Measurements from ENCODE around the gene CTXN2.

The CTXN2 gene

DNA sequence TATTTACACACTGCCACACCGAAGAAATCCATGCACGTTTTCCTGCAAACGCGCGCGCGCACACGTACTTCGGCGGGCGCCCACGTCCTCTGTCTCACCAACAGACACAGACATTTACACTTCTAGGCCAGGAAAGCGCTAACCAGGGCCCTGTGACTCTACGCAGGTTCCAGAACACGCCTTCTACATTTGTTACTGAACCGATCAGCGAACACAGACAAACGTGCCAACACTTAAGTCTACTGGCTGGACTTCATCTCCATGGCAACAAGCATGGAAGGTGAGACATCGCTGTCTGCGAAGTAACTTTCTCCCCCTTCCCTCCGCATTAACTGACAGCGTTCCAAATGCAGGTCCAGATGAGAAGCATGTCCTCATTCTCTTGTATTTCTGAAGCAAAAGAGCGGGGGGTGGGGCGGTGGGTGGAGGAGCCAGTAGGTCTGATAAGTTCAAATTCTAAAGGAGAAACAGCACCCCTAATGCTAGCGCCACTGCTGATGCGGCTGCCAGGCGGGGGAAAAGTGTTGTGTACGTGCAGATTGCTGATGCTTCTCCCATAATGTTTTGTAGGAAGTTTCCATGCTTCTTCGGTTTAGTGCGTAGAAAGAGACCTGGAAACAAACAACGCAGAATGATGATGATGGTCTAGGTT is at the start of gene CTXN2:
TSS of gene CTXN2 (plus strand) at position 92 of the 652 bp plus-strand sequence. CDS start 9,636 bp downstream, outside the sequence.
- peak; percentile 32 for DNase-seq (ENCODE audit: low spot score)

DNA sequence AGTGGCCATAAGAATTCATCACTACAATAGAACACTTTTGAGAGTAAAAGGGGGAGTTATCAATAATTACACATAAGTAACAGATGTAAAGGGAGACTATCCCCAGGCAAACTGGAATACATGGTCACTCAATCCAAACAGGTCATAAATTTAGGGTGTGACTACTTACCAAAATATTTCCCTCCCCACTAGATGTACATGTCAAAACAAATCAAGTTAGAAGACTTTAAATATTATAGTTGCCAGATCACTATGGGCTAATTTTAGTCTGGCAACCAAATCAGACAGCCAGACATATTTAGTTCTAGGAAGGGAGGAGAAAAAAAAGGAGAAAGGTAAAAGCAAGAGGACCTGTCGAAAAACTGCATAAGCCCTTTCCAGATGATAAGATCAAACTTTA is 47.6 kb upstream of the CTXN2 start:
- DNase-seq (ENCODE audit: low spot score): no peak

DNA sequence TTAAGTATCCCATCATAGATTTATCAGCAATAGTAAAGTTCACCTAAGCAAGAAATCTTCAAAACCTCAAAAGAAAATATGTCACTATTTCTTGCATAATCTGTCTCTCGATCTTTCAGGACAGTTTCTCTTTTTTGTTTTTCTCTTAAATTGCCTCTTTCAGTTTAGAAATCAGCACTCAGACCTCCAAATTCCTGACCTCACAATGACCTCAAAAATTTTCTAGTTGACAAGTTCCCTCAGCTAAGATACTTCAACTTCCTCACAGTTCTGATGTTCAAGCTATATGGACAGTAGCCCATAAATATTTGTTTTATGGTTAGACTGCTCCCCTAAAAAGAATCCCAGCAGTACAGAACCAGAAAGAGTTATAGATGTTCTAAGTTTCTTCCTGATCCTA is 46.6 kb upstream of the CTXN2 start:
- no peak for DNase-seq (ENCODE audit: low spot score)

DNA sequence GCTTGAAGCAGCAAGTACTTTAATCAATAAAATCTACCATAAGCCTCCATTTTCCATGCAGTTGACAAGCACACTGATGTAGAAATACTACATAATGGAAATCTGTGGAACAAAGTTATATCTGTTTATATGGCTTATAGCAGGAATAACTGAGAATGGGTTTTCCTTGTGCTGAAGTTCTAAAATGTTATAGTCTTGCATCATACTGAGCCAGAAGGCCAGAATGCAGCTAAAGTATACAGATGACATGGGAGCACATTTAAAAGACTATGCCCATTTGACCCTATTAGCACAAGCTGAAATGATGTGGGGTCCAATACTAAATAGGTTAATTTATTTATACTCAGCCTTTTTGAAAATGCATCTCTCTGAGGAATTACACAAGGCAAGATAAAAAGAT is 45.5 kb upstream of the CTXN2 start:
- no peak for DNase-seq (ENCODE audit: low spot score)

DNA sequence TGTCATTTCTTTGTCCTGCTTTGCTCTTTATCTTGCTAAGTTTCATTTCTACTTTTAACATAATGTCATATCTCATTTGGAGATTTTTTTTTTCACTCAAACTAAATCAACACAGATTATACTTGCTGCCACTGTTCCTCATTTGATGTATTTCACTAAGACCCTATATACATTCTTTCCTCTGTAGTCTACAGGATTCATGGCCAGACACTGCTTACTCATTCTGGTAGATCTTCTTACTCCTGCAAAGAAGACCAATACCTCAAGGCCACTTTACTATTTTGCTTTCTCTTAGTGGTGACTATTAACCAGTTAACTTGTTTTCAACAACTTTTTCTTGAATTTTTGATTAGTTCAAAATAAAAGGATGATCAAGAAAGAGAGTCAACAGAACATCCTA is 44.1 kb upstream of the CTXN2 start:
- no peak for DNase-seq (ENCODE audit: low spot score)

DNA sequence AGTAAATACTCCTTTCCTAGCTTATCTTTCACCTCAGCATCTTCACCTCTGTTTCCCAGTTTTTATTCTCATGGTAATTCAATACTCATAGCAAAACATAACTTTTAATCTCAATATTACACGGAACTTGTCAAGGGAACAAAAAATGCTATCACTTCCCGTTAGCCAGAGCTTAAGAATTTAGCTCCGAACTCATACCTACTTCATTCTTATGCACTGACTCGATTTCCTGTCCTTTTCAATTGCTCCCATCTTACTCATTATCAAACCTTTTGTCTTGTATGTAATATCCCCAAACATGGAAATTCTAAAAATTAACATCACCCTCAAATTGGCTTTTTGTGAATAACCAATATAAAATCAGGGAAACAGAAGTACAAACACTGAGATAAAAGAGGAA is 41.6 kb upstream of the CTXN2 start:
- peak; percentile 76 for DNase-seq (ENCODE audit: low spot score)

DNA sequence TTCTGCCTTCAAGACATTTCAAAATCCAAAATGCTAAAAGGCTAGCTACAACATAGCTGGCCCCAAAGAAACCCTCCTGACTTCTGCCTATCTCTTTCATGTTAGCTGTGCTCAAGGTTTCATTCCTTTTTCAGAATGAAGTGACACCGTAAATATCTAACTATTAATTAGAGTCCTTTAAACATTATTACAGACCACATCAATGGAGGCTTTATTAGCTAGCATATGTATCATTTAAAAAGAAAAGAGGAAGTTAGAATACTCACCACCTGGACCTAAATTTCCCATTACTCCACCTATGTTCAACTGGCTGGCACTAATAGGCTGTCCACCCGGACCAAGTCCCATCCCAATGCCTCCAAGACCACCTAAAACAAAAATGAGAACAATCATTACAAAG is 37.9 kb upstream of the CTXN2 start:
- no peak for DNase-seq (ENCODE audit: low spot score)

DNA sequence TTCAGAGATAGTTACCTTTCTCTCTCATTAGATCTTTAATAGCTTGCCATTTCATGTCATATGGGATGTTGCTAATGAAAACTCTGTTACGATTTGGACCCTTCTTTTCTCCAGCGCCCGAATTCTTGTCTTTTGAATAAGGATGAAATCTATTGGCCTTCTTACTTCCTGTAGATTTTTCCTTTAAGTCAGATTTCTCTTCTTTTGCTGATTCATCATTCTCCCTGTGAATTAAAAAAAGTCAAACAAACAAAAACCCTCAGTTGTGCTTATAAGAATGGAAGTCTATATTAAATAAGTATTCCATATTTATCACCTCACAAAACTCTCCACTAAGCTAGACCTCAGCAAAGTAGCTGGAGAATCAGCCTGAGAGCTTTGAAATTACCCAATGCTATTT is 22.8 kb upstream of the CTXN2 start:
- no peak for DNase-seq (ENCODE audit: low spot score)

DNA sequence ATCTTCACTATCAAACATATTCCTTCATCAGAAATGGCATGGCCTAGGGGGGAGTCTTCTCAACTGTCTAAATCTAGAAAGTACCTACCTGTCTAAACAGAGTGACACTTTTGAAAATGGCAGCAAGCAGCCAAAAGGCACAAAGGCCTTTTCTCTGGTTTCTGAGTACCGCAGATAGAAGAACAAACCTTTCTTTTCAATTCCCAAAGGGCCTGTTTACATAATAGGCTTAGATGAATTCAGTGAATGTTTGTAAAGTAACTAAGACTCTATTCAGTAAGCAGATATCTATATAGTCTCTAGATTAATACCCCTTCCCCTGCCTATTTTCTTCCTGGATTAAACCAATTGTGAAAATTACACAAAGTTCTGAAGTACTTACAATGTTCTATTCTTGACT is 20.5 kb upstream of the CTXN2 start:
- no peak for DNase-seq (ENCODE audit: low spot score)

DNA sequence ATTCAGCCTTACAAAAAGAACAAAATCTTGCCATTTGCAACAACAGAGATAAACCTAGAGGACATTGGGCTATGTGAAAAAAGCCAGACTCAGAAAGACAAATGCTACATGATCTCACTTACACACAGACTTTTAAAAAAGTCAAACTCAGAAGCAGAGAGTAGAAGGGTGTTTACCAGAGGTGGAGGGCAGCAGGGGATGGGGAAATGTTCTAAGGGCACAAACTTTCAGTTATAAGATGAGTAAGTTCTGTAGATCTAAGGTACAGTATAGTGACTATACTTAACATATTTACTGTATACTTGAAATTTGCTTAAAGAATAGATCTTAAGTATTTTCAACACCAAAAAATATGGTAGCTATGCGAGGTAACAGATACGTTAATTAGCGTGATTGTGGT is 16.3 kb upstream of the CTXN2 start:
- no peak for DNase-seq (ENCODE audit: low spot score)

DNA sequence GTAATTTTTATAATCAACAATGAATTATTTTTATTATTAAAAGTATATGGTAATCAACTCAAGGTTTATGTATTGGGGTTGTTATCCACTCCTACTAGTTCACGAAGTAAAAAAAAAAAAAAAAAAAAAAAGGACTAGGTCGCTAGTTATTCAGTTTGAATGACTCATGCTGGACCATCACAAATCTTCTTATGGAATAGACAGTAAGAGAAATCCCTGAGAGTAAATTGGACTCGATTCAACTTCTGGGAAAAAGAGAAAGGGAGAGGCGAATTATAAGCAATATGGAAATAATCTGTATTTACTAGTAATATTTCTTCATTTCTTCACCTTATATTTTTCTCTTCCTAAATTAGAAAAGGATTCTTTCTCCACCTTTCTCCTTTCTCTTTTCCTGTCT is 15.4 kb upstream of the CTXN2 start:
- peak; percentile 12 for DNase-seq (ENCODE audit: low spot score)

DNA sequence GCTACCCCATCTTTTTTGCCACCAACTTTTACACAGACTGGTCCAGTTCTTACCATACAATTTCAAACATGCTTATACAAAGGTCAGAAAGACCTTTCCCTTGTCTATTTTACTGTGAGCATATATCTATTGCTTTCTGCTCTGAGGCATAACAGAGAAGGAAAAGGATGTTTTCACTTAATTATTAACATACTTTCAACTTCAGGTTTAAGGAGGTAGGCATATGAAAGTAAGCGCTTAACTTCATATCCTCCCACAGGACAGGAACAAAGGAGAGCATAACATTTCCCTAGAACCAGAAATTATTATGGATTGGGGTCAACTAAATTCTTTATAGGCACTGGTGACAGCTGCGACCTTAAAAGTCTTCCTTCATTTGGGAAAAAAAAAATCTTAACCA is 14.5 kb upstream of the CTXN2 start:
- peak; percentile 62 for DNase-seq (ENCODE audit: low spot score)

DNA sequence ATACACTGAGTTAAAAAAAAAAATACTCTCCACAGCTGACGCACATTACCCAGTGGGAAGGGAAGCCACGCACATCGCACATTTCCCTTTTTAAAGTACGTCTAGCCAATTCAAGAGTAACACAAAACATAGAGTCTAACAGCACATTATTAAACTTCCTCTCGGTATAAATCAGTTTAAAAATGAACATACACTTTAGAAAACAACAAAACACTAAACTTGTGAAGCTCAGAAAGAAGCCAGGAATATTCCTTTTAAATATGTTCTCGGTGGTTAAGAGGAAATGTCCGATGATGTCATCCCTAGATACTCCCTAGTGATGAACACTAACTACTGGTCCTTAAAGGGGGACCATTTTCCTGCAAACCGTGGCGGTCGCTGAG is 14.1 kb upstream of the CTXN2 start:
- peak; percentile 80 for DNase-seq (ENCODE audit: low spot score)

DNA sequence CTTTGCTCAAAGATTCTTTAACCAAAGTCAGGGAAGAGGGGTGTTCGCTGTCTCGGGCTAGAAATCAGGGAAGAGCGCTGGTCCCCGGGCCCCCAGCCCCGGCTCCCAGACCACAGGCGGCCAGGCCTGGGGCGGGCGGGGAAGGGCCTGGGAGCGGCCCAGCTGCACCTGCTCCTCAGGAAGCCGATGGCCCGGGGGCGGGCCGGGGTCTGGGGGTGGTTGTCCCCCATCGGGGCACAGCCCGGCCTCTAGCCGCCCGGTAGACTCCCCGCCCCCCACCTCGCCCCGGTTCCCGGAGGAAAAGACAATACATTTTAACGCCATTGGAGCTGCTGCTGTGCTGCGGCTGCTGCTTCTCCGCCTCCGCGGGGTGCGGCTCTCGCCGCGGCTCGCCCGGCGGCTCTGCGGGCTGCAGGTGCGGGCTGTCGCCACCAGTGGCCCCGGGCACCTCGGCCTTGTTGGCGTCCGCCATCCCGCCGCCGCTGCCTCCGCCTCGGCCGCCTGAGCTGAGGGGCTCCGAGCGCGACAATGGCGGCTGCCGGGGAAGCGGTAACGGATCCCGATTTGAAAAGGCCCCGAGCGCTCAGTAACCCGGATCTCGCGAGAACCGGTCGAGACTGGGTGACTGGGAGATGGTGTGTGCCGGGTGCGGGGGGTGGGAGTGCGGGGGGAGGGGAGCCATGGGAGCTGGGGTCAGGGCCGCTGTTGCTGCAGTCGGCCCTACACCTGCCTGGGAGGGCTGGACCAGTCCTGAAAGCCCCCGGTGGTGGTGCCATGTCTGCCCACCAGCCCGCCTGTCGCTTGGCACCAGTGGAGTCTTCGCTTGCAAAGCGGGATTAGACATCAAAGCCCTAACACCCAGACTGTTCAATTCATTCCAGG is 13.5 kb upstream of the CTXN2 start, which contains the start of gene MYEF2:
TSS of gene MYEF2 (minus strand) at position 530 of the 882 bp plus-strand sequence. CDS start at position 472, 58 bp downstream.
- peak; percentile 85 for DNase-seq (ENCODE audit: low spot score)

DNA sequence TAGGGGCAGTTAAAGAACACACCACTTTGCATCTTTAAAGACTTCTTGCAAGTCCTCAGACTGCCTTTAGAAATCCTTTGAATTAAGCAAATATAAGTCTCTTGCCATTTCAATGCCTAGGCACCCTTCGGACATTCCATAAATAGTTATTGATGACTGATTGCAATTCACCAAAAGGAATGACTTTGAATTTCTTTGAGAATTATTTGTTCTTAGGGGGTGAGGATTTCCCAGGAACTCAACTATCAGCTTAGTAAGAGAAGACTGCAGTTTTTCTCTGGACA is 12.9 kb upstream of the CTXN2 start:
- no peak for DNase-seq (ENCODE audit: low spot score)

DNA sequence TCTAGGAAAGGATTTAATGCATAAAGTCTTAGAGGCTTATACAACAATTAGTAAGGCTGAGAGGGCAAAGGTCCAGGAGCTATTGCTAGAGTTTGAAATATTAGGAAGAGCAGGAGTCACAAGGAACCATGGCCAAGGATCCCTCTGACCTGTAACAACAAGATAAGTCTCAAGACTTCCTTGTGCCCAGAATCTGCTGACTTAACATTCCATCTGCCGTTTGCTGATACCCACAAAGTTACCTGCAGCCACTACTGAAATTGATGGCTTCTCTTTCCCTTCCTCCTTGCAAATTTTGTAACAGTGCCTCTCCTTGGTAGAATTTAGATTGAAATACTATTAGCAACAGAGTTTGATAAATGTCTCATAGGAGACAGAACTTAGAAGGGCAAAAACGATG is 8.7 kb upstream of the CTXN2 start:
- no peak for DNase-seq (ENCODE audit: low spot score)

DNA sequence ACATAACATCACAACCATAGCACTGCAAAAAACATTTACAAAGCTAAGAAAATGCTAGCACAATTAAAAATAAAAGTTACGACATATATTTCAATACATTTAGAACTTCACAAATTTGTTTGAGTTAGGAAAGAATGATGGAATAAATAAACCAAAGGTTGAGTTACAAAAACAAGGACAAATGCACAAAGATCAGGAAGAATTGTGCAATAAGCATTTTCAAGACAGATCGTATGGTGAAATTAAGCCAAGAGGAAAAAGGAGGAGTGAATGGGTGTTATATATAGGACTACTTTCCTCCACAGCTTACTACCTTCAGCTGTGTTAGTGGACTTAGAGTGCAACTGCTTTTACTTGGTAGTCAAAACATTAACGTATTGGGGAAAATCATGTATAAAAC is 5.9 kb upstream of the CTXN2 start:
- DNase-seq (ENCODE audit: low spot score): no peak

DNA sequence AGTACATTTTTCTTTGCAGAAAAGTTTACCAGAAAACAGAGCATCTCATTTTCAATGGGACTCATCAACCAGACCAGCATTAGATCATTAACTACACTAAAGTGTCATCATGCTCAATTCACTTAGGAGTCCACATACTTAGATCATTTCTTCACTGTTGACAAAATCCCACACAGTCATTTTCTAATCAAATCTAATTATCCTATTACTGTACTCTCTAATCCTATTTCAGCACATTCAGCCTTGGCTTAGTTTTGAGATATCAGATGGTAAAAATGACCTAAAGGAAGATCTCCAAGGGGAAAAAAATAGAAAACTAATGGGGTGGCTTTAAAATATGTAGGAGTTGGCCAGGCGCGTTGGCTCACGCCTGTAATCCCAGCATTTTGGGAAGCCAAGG is 5.2 kb upstream of the CTXN2 start:
- DNase-seq (ENCODE audit: low spot score): no peak

DNA sequence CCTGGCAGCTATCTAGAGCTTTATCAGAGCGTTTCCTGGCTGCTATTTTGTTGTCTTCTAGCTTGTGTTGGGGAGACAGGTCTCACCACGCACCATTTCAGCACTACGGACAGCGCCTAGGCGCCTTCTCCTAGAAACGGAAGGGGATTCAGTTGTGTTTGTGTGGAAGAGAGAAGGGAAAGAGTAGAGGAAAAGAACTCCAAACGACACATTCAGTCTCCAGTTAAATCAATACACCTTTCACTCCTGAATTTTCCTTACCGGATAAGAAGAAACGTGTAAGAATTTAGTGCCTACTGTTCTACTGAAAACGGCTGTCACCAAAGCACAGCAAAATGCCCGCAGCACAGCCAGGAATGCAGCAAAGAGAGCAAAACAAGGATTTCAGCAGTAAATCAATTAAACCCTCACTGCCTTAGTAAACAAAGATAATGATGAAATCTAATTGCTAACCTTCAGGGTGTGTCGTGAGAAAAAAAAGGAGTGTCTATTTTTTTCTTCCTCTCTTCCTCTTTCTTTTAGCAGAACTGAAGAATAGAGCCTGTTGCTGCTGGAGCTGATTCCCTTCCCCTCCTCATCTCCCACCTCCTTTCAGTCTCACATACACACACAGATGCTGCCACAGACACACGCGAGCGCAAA is 412 bp upstream of the CTXN2 start:
- DNase-seq (ENCODE audit: low spot score): peak; percentile 72

DNA sequence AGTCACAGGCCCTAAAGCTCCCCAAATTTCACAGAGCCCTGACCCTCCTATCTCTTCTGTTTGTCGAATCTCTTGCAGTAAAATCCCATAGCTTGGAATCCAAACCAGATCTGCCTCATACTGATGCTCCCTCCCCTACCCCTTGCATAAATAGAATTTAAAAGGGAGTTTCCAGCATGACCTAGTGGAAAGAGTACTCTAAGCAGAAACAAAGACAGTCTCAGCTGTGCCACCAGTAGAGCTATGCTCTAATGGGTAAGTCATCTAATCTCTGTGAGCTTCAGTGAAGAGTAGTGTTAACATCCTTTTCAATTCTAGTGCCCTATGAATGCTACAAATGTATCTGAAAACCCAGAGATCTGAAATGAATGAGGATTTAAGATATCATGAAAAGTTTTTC is 10.6 kb downstream of the CTXN2 start:
- no peak for DNase-seq (ENCODE audit: low spot score)

DNA sequence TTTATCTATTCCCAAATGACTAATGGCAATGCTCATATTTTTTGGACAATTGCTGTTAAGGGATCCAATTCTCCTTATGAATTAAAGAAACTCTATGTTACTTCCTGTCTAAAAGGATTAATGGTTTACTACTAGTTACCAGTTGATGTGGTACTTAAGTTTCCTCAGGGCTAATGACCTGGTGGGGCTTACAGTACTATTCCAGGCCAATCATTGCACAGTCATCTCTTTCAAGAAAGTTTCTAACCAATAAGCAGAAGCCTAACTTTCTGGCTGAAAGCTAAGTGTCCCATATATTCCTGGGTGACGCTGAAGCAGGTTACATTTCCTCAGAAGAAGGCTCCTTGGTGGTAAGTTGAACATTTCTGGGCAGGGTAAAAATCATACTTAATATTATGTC is 14.5 kb downstream of the CTXN2 start, which contains the start of gene SLC12A1:
TSS of gene SLC12A1 (plus strand) at position 322 of the 400 bp plus-strand sequence. CDS start 1,418 bp downstream, outside the sequence.
- DNase-seq (ENCODE audit: low spot score): peak; percentile 48

DNA sequence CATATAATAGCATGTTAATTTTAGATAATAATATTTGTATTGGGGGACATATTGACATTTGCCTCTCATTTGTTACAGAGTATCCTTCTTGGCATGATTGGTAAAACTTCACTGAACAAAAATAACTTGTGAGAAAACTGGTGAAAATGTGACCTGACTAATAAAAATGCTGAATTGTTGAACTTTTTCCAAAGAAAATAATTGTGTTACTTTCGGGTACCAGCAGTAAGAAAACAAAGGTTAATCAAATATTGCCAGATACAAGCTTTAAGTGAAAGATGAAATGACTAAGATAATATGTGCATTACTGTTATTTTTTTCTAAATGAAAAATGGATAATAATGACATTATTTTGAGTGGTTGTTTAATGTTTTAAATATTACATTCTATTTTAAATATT is 29.8 kb downstream of the CTXN2 start:
- DNase-seq (ENCODE audit: low spot score): no peak

DNA sequence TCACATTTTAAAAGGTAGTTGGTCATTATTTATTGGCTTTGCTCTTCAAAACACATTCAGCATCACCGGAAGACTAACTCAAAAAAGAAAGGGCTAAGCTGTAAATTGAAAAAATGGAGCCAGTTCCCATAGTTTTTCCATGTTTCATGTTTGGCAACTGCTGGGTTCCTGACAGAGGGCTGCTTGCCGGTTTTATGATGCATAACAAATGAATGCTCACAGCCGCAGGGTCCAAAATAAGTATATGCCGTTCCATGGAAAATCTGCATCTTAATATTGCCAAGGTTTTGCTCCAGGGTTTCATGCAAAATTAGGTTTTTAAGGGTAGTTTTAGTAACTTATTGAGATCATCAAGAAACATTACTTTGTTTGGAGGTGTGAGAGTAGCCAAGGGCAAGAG is 30.4 kb downstream of the CTXN2 start:
- DNase-seq (ENCODE audit: low spot score): peak; percentile 15

All from kidney tubule cell (primary cell).